ENCODE results near the gene MMP21.
A peak's percentile ranks its signal among the peaks of the same experiment; 100 is the strongest.

Gene MMP21

DNA sequence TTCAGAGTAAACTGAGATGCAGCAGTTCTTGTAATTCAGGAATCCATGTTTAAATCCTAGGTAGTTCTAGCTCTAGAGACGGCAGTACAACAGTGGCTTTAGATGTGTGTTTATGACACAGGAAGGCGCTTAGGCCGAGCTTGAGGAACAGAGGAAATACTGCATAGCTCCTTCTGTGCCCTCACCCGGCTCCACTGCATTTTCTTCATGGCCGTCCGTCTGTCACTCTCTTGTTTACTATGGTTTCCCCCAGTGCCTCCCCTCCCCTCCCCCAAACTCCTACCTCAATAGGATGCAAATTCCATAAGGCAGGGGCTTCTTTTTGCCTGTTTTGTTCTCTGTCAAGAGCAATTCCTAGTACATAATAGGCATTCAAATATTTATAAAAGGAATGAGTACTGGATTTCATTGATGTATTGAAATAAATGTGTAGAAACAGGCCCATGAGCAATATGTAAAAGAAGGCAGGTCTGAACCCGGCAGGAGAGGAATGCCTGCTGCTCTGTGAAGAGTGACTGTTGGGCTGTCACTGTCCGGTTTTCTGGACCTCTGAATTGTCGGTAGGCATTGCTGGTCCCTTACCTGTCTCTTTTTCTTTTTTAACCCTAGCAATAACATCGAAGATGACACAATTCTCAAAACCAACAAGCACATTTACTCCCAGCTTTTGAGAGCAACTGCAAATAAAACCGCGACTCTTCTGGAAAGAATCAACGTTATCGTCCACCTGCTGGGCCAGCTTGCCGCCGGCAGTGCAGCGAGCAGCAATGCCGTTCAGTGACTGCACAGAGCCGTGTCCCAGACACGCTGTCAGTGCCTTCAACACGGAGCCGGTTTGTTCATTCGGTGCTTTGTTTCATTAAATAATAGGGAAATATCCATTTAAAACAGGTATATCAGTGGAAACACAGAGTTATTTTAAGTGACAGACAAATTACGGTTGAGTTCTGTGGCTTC, 12.7 kb downstream of the MMP21 start:
- no peak for DNase-seq (ENCODE audit: low spot score)

DNA sequence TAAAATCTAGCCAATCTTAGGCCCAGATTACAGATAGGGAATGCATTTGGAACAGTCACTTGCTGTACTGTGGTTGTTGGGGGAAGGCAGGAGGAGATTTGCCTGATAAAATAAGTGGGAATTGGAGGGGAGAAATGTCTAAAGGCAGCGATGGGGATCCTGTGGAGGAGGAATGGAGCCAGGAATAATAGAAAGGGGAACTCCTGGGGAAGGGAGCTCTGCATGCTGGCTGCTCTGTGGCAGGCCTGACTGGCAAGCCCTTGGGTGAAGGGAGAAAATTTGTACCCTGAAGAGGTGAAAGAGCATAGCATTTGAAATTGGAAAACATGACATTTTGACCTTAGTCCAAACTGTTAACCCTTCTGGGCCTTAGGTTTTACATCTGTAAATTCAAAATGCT, 13.7 kb downstream of the MMP21 start:
- DNase-seq (ENCODE audit: low spot score): no peak

DNA sequence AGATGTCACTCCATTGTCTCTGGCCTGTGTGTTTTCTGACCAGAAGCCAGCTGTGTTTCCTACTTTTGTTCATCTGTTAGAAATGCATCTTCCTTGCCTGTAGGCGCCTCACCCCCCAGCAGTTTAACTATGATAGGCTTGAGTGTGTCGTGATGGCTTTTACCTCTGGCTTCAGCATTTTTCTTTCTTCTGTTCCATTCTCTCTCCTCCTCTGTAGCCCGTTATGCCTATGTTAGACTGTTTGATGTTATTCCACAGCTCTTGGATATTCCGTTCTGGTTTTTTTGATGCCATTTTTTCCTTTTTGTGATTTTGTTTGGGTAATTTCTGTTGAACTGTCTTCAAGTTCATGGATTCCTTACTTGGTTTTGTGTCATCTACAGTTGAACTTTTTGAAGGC, 17.9 kb downstream of the MMP21 start:
- DNase-seq (ENCODE audit: low spot score): no peak

DNA sequence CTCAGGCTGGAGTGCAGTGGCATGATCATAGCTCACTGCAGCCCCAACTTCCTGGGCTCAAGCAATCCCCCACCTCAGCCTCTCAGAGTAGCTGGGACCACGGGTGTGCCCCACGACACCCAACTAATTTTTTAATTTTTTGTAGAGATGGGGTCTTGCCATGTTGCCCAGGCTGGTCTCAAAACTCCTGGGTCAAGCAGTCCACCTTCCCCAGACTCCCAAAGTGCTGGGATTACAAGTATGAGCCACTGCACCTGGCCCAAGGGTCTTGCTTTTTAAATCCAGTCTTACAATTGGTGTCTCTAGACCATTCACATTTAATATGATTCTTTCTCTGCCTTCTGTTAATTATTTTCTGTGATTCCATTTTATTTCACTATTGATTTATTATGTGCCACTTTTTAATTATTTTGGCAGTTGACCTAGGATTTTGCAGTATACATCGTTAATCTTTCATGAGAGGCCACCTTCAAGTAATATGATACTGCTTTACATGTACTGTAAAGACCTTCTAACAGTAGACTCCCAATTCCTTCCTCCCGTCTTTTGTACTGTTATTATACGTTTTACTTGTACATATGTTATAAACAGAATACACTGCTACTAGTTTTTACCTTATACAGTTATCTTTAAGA, 18.7 kb downstream of the MMP21 start:
- DNase-seq (ENCODE audit: low spot score): no peak

DNA sequence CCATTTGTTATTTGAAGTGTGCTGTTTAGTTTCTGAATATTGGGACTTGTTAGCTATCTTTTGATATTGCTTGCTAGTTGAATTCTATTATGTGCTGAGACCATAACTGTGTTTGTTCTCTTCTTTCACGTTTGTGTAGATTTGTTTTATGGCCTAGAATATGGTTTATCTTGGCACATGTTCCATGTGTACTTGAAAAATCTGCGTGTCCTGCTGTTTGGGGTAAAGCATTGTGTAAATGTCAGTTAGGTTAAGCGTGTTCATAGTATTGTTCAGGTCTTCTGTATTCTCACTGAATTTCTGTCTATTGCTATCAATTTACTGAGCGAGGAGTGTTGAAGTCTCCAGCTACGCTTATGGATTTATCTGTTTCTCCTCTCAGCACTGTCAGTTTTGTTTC, 19.4 kb downstream of the MMP21 start:
- DNase-seq (ENCODE audit: low spot score): no peak

DNA sequence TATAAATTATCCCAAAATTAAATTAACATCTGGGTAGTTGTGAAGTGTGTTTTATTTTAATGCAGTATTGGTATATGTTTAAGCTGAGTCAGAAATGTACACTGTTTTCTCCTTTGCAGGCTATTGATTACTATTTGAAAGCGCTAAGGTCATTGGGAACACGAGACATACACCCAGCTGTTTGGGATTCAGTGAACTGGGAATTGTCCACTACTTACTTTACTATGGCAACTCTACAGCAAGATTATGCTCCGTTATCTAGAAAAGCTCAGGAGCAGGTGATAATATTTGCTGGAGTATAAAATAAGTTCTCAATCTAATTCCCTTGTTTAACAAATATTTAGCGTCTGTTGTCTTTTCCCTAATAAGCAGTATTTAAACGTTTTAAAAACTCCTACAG, 28.2 kb downstream of the MMP21 start:
- no peak for DNase-seq (ENCODE audit: low spot score)

DNA sequence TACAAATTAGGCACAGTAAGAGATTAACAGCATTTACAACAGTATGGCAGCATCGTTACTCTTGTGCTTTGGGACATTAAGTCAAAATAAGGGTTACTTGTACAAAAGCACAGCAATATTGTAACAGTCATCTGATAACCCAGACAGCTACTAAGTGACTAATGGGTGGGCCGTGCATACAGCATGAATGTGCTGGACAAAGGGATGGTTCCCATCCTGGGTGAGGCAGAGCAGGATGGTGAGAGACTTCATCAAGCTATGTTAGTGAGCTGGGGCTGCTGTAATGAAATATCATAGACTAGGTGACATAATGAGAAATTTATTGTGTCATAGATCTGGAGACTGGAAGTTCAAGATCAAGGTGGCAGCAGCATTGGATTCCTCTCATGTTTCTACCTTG, 30.7 kb downstream of the MMP21 start:
- no peak for DNase-seq (ENCODE audit: low spot score)

DNA sequence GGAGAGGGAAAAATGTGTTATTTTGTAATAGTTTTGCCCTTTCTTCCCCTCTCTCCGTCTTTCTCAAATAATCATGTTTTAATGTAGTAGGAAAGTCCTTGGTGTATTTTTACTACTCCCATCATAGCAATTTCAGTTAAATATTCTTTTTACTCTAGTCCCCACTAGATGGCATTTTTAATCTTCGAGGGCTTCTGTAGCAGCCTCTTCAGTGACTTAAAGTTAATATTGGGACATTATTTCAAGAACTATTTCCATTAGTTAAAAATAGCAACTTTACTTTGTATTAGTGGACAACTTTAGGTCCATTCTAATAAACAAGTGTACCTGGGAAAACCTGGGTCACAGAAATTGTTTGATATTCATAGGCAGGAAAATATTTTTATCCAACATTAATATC, 33.2 kb downstream of the MMP21 start:
- DNase-seq (ENCODE audit: low spot score): no peak

DNA sequence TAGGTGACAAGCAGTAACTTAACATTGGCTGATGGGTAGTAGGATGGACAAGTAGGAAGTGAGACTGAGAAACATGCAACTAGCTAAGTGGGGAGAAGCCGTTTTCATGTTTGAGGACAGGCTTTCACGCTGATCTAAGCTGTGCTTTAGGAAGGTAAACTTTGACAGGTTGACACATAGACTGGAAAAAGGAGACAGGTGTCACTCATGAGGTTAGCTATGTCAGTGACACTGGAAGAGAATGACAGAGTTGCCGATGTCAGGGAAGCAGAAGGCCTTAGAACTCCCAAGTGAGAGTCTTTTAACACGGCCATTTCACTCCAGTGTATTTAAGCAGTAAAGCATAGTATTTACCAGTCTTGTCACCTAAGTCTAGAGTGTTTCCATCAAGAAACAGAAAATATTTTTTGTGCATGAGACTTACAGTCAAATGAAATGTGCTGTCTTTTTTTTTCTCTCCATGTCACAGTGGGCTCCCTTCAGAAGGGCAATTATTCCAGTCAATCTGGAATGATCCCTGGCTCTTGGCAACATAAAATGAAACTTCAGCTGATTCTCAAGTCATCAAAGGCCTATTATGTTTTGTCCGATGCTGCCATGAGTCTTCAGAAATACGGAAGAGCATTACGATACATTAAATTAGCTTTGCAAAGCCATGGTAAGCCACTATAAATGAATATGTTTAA, 35.5 kb downstream of the MMP21 start:
- no peak for DNase-seq (ENCODE audit: low spot score)

DNA sequence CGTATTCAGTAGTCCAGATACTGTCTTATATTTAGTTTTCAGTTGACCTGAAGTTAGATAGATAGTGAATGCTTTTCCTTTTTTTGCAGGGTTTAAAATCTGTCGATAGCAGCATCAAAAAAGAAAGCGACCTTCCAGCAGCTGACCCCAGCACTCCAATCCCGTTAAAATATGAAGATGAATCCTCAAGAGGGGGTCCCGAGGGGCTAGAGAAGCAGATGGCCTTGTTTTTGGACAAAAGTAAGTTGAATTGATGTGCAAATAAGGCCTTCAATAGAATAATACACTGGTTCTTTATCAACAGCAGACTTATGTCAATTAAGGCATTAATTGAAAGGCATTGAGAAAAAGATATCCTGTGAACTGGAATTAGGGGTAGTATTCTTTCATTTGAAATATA, 37.4 kb downstream of the MMP21 start:
- no peak for DNase-seq (ENCODE audit: low spot score)

DNA sequence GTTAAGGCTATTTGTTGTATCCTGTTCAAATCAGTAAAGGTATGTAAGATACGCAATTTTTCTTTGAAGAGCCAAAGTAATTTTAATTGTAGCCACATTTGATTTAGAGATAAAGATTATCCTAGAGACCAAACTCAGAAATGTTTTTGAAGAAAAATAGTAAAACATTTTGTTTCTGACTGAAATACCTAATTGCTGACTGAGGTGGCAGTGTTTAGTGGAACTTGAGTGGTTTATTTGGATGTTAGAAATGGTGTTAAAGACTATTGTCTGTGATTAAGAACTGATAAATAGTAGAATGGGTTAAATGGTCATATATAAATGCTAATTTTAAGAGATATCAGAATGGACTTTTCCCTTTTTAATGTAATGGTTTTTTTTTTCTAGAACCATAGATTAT, 40.8 kb downstream of the MMP21 start:
- no peak for DNase-seq (ENCODE audit: low spot score)

DNA sequence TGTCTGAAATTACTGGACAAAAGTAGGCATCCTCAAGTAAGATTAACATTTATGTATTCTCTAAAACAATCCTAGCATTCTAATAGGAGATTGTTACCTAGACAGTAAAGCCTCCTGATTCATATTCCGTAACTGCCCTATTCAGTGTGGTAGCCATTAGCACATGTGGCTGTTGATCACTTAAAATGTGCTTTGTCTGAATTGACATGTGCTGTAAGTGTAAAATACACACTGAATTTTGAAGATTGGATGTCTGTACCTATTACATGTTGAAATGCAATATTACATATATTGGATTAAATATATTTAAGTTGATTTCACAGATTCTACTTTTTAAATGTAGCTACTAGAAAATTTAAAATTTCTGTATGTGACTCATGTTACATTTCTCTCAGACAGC, 41.5 kb downstream of the MMP21 start:
- no peak for DNase-seq (ENCODE audit: low spot score)

DNA sequence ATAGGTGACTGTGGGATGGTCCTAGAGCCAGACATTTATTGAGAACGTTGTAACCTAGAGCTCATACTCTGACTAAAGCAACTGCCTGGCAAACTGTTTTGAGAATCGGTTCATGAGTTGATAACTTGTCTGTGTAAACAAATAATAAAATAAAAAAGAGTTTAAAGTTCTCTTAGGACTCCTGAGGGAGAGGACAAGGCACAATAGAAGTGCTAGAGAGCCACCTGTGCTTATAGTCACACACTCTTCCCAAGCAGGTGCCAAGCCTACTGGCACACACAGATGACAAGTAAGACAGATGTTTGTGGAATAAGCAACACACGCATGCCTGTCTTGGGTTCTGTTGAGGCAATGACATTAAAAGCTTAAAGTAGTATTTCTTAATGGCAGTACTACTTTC, 48.2 kb downstream of the MMP21 start:
- no peak for DNase-seq (ENCODE audit: low spot score)

DNA sequence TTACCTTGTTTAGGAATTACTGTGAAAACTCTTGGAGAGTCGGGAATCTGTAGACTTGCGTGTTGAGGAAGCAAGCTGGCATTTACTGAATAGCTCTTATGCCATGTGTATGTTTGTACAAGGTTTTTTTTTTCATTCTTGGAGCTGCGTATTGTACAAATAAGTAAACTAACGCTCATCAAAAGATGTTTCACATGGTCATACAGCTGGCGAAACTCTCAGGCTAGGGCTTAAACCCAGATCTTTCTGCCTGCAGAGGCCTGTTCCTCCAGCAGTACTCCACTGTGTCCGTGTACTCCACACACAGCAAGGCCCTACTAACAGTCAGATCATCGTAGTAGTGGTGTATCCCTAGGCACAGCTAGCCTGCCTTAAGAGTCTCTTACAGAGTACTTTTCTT, 48.7 kb downstream of the MMP21 start:
- DNase-seq (ENCODE audit: low spot score): no peak

DNA sequence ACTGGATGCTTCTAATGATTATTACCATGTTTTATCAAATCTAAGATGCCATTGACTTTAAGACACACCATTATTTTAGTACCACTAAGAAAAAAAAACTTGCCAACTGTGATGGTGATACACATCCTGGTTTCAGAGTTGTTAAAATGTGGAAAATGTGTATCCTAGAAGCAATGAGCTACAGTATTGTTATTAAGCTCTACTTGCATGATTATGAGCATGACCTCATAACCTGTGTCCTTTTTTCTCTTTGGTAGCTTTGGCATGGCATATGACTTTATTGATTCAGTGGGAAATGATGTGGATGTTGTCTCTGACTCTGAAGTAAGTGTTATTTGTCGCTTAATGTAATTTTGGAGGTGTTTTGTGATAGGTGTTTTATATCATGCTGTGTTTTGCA, 52.8 kb downstream of the MMP21 start:
- DNase-seq (ENCODE audit: low spot score): no peak

DNA sequence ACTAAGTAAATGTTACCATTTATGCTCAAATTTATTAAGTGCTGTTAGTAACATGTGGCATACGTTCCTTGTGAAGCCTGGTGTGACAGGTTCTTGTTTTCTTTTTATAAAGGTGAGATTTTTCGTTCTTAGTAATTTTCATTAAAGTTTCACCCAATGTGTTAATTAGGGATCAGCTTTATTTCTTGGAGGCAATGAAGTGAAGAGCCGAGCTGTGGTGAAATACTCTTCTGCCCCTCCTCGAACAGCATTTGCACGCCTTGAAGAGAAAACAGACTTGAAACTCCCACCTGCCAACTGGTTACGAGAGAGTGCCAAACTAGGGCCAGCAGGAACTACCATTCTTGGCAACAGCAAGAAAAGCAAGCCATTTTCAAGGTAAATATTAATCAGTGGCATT, 54.6 kb downstream of the MMP21 start:
- DNase-seq (ENCODE audit: low spot score): no peak

DNA sequence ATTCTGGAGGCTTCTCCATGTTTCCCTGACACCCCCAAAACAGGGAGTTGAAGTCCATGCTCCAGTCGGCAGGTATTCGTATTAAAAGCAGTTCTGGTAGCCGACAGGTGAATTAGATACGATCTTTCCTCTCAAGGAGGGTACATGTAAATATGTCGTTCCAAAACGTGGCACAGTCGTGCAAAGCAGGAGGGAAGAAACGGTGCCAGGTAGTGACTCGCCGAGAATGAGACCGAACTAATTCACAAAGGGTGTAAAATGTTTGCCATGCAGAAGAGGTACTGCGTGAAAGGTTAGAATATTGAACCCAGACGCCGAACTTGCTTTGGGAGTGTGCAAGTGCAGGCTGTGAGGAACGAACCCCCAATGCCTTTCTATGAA, 55.6 kb downstream of the MMP21 start:
- DNase-seq (ENCODE audit: low spot score): no peak

DNA sequence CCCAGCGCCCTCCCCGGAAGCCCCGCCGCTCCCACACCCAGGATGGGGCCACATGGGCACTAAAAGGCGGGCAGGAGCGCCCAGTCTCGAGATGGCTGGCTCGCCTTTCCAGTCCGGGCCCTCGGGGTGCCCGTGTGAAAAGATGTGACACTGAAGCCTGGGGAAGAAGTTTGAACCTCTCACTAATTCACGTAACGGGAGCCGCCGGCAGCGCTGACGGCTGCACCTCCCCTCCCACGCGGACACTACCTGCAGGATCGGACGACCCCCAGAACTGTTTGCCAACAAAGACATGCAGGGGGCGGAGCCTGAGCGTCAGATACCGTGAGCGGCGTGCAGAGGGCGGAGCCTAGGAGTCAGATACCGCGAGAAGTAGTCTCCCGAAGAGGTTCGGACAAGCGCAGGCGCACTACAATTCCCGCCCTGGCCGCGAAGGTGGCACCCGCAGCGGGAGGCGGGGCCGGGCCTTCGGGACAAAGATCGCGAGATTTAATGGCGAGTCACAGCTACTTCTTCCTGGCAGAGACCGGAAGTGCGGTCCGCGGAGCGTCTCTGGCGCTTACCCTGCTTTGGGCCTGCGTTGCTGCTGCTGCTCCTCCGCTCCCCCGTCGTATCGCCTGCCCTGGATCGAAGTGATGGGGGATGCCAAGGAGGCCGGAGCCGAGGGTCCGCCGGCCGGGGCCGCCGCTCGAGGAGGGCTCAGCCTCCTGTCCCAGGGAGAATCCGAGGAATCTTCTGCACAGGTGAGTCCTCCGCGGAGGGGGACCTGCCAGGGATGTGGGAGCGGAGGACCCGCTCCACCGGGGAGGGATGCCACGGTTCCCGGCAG, 56.2 kb downstream of the MMP21 start, which contains the start of gene EDRF1:
TSS of gene EDRF1 (plus strand) at position 537 of the 829 bp plus-strand sequence. CDS start at position 636, 99 bp downstream.
- DNase-seq (ENCODE audit: low spot score): peak; percentile 99
